ENCODE data around the gene HHIPL1.

Gene HHIPL1

DNA sequence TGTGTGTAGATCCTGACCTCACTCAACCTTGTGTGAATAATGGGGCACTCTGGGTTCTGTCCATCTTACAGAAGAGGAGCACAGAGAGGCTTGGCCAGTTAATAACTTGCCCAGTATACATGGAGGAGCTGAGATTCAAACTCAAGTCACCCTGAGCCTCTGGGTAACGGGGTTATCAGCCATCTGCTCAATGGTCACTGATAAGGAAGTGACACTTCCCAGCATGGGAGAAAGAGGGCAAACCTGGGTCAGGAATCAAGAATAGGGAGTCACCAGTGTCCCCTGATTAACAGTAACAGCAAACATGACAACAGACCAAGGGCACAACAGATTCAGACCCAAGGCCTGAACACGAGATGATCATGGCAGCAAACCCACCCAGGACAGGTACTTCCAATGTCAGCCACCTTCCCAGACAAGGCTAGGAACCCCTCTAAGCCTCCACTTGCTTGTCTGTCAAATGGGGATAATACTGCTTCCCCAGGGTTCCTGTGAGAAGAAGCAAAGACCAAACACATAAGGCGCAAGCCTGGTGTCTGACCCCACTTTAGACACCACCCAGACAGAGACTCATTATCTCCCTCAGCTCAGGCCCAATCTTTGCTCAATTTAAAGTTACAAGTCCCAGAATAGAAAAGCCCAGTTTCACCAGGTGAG lies 44.6 kb upstream of the HHIPL1 start:
- TF ChIP-seq, protein P1, sequence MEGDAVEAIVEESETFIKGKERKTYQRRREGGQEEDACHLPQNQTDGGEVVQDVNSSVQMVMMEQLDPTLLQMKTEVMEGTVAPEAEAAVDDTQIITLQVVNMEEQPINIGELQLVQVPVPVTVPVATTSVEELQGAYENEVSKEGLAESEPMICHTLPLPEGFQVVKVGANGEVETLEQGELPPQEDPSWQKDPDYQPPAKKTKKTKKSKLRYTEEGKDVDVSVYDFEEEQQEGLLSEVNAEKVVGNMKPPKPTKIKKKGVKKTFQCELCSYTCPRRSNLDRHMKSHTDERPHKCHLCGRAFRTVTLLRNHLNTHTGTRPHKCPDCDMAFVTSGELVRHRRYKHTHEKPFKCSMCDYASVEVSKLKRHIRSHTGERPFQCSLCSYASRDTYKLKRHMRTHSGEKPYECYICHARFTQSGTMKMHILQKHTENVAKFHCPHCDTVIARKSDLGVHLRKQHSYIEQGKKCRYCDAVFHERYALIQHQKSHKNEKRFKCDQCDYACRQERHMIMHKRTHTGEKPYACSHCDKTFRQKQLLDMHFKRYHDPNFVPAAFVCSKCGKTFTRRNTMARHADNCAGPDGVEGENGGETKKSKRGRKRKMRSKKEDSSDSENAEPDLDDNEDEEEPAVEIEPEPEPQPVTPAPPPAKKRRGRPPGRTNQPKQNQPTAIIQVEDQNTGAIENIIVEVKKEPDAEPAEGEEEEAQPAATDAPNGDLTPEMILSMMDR (IDR thresholded peaks at IDR 0.05; ENCODE audit: low read depth, low read length), result no peak
- H3K4me3 ChIP-seq (ENCODE audit: low read depth, low read length), result no peak overlapping the region; the same call in 1 of the 2 replicates

DNA sequence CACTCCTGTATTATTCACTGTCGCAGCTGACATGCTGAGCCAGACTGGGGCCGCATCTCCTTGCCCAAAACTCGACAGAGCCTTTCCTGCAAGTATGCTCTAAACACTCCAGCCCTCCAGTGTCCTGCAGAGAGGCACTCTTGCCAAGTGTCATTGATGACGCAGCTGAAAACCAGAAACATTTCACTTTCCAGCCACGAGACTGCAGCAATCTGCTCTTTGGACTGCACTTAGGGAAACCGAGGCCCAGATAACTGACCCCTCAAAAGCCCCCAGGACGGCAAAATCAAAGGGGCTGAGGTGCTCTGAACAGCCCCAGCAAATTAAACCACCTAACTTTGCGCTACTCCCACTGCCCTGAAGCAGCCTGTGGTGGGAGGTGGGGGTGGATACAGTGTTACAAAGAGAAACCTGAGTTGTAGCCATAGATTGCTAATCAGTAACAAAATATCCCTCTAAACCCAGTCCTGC lies 43.5 kb upstream of the HHIPL1 start:
- peak overlapping the region; percentile 69 for H3K4me3 ChIP-seq (ENCODE audit: low read depth, low read length)
- TF ChIP-seq, protein P1 (IDR thresholded peaks at IDR 0.05; ENCODE audit: low read depth, low read length), result no peak

DNA sequence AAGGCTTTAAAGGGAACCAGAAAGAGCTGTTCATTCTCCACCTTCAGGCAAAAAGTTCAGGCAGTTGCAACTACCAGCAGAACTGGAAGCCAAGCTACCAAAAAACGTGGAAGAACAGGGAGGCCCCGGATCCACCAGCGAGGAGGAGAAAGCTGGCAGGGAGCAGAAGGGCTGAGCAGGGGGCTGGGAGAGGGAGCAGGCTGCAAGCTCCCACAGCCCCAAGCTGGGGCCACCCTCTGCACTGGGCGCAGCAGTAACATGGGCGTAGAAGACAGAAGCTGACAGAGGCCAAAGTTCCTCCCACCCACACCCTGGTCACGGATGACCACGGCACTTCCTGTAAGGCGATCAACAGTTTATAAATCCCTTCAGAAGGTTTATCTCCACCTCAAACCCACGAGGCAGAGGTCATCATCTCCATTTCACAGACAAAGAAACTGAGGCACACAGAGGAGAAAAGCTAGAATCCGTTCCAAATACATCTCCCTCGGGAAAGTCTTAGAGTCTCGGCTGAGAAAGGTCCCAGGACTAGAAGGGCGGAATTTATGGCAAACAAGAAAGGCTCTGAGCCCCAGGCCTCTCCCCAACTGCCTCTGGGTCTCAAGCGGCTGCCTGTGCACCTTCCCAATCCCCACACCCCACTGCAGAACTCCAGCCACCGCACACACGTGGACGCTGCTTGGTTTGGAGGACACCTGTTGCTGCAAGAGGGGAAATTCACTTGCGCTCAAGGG lies 42.7 kb upstream of the HHIPL1 start:
- TF ChIP-seq, protein P1 (IDR thresholded peaks at IDR 0.05; ENCODE audit: low read depth, low read length), result no peak
- H3K4me3 ChIP-seq (ENCODE audit: low read depth, low read length), result peak overlapping the region; percentile 69

DNA sequence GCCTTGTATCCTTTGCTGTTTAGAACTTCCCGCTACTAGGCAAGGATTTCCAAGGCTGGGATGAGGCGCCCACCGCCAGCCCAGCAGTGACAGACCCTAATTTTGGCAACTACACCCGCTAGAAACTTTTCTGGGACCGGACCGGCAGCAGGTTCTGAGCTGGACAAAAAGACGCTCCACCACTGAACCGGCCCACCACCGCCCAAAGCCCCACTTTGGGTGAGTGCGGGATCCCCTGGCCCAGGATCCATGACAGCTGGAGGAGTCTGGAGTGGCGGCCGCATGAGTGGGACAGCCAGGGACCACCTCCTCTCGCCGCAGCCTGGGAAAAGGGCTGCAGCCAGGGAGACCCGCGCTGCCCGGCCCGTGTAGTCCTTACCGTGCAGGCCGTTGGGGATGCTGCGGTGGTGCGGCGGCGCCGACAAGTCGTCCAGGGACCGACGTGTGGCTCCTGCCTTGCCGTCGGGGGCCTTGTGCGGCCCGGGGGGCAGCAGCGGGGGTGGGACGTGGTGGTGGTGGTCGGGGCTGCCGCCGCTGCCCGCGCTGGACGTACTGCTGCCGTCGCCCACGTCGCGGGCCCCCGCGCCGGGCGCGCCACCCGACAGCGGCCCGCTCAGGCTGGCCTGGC lies 42.0 kb upstream of the HHIPL1 start:
- TF ChIP-seq, protein P1 (IDR thresholded peaks at IDR 0.05; ENCODE audit: low read depth, low read length), result no peak
- peak overlapping the region; percentile 69 for H3K4me3 ChIP-seq (ENCODE audit: low read depth, low read length)

DNA sequence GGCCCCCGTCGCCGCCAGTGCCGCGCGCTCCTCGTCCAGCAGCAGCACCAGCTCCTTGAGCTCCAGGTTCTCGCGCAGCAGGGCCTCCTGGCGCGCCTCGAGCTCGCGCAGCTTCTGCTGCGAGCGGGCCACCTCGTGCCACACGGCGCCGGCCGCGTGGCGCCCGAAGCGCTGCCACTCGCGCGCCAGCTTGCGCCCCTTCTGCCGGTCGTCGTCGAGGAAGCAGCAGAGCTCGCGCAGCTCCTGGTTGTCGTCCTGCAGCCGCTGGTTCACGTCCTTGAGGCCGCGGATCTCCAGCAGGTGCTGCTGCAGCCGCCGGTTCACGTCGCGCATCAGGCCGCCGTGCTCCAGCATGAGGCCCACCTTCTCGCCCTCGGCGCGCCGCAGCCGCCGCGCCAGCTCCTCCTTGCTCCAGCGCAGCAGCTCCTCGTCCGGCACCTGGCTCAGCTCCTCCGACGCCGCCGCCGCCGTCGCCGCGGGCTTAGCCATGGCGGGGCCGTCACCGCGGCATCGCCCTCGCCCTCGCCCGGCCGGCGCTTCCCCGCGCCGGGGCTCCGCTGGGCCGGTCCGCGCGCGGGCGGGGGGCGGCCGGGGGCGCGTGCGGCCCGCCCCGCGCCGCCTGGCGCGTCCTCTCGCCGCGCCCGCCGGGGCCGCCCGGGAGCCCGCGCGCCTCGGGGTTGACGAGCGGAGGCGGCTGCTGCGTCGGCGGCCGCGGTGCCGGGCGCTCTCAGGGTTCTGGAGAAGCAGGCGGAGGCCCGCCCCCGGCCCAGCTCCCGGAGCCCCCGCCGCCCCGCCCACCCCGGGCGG lies 41.3 kb upstream of the HHIPL1 start, which contains the start of gene CCDC85C:
CCDC85C (minus strand) TSS at position 737 of the 807 bp plus-strand sequence; CDS start at position 489, 248 bp downstream.
- H3K4me3 ChIP-seq (ENCODE audit: low read depth, low read length), result peak within 1 kb of the TSS; percentile 69
- TF ChIP-seq, protein P1 (IDR thresholded peaks at IDR 0.05; ENCODE audit: low read depth, low read length), result no peak

DNA sequence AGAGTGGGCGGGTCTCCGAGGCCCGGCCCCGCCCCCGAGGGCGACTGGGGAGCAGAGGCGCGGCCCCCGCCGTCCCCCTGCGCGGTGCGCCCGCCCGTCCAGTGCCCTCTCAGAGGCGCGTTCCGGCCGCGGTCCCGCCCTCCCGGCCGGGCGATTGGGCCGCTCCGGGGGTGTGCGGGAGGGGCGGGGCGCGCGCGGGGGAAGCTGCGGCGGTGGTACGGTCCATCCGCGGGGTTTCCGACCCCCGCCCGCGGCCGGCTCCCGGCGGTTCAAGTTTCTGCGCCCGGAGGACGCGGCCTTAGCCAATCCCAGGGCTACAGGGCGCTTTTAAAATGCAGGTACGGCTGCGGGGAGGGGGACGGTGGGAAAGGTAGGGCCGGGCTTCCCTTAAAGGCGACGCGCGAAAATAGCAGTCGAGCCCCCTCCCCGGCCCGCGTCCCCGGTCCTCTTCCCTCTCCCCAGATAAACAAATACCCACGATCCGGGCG lies 40.6 kb upstream of the HHIPL1 start:
- H3K4me3 ChIP-seq (ENCODE audit: low read depth, low read length), result peak overlapping the region; percentile 67
- TF ChIP-seq, protein P1 (IDR thresholded peaks at IDR 0.05; ENCODE audit: low read depth, low read length), result no peak

Data from WI38 (cell line).